Measurements from ENCODE around the gene C2orf80.
"Not testable (repeated sequence)": the region's sequence is repeated elsewhere in the genome, so short reads cannot be mapped to it uniquely, and the experiment has no call there.

Gene C2orf80

DNA sequence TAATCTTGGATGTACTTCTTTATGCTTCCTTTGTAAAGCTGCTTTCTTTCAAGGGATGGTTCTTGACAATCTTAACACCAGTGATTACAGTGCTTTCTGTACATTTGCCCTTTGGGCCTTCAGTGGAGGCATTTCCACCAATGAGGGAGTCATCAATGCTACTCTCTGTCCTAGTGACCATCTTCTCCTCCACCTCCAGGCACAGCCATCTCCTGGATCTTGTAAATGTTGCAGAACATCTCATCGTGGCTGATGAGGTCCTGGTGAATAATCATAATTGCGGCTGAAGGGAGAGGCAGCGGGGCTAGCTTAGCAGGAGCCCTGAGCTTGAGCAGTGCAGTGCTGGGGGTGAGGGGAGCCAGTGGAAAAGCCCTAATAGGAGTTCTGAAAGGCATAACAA is 32.5 kb upstream of the C2orf80 start:
- H3K4me3 ChIP-seq (replicated peaks; ENCODE audit: low read depth, low read length) = no peak overlapping the region
- TF ChIP-seq, protein P1, sequence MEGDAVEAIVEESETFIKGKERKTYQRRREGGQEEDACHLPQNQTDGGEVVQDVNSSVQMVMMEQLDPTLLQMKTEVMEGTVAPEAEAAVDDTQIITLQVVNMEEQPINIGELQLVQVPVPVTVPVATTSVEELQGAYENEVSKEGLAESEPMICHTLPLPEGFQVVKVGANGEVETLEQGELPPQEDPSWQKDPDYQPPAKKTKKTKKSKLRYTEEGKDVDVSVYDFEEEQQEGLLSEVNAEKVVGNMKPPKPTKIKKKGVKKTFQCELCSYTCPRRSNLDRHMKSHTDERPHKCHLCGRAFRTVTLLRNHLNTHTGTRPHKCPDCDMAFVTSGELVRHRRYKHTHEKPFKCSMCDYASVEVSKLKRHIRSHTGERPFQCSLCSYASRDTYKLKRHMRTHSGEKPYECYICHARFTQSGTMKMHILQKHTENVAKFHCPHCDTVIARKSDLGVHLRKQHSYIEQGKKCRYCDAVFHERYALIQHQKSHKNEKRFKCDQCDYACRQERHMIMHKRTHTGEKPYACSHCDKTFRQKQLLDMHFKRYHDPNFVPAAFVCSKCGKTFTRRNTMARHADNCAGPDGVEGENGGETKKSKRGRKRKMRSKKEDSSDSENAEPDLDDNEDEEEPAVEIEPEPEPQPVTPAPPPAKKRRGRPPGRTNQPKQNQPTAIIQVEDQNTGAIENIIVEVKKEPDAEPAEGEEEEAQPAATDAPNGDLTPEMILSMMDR (IDR thresholded peaks at IDR 0.05; ENCODE audit: low read depth, low read length, missing control alignments) = no peak
- no peak for DNase-seq (ENCODE audit: extremely low read depth, low read depth)

DNA sequence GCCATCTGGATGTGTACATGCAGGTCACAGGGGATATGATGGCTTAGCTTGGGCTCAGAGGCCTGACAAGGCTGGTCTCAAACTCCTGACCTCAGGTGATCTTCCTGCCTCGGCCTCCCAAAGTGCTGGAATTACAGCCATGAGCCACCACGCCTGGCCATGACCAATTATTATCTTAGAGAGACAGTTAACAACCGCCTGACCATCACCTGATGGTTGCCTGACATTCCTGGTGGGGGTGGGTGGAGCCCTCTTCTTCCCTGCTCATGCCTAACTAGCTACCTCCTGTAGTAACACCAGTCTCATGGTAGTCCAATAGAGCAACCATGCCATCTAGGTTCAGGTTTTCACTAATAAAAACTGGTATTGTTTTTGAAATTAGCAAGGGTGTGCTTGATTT is 32.0 kb upstream of the C2orf80 start:
- DNase-seq (ENCODE audit: extremely low read depth, low read depth); H3K4me3 ChIP-seq (replicated peaks; ENCODE audit: low read depth, low read length): not testable (repeated sequence)

DNA sequence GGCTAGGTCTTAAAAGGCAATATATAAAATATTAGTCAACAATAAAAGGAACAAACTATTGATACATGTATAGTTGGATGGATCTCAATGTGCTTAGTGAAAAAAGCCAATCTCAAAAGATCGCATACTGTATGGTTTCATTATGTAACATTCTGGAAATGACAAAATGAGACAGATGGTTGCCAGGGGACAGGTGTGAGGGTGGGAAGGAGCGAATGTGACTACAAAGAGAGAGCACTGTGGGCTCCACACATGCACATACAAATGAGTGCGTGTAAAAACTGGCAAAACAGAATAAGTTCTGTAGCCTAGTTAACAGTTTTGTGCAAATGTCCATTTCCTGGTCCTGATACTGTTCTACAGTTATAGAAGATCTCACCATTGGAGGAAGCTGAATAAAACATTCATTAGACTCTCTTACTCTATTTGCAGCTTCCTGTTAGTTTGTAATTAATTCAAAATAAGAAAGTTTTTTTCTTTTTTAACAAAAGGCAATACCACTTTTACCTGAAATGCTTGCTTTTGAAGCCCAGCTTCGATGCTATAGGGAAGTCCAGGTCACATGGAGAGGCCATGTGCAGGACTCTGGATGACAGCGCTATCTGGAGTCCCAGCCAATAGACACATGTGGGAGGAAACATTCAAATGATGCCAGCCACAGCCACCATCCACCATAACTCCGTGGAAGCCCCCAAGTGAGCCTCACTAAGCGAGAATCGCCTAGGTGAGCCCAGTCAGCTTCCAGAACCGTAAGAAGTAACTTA is 21.0 kb upstream of the C2orf80 start:
- TF ChIP-seq, protein P1 (IDR thresholded peaks at IDR 0.05; ENCODE audit: low read depth, low read length, missing control alignments) = no peak
- DNase-seq (ENCODE audit: extremely low read depth, low read depth) = no peak
- no peak overlapping the region for H3K4me3 ChIP-seq (replicated peaks; ENCODE audit: low read depth, low read length)

DNA sequence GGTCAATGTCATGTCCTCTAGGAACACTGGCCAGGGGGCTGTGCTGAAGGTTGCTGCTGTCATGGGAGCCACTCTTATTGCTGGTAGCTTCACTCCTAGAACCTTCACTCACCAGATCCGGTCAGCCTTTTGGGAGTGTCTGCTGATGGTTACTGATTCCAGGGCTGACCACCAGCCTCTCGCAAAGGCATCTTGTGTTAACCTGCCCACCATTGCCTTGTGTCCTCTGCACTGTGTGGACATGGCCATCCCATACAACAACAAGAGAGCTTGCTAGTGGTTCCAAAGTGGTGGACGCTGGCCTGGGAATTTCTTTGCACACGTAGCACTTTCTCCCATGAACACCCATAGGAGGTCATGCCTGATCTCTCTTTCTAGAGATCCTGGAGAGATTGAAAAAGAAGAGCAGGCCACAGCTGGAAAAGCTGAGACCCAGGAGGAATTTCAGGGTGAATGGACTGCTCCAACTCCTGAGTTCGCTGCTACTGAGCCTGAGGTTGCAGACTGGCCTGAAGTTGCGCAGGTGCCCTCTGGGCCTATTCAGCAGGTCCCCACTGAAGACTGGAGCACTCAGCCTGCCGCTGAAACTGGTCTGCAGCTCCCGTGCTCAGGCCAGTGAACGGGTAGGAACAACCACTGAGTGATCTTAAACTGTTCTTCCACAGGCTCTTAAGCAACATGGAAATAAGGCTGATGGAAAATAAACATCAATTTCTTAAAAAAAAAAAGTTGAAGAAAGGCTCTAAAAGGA is 18.7 kb upstream of the C2orf80 start:
- DNase-seq (ENCODE audit: extremely low read depth, low read depth) = no peak
- no peak overlapping the region for H3K4me3 ChIP-seq (replicated peaks; ENCODE audit: low read depth, low read length)
- TF ChIP-seq, protein P1 (IDR thresholded peaks at IDR 0.05; ENCODE audit: low read depth, low read length, missing control alignments) = no peak

DNA sequence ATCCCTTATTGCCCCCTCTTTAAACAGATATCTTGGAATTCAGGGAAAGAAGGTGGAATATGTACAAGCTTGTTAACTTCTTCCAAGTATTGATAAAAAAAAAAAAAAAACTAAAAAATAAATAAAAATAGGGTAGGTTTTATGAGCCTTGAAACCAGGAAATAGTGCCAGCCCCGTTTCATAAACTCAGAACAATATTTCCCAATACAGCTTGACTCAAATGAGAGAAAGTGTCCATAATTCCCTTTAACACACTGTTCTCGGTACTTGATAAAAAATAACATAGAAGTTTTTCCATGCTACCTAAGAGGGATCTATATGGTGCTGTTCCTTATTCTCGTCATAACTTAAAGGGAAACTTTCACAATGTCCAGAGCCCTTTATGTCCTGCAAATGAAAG is 17.9 kb upstream of the C2orf80 start:
- DNase-seq (ENCODE audit: extremely low read depth, low read depth) = no peak
- H3K4me3 ChIP-seq (replicated peaks; ENCODE audit: low read depth, low read length) = no peak overlapping the region
- TF ChIP-seq, protein P1 (IDR thresholded peaks at IDR 0.05; ENCODE audit: low read depth, low read length, missing control alignments) = no peak

DNA sequence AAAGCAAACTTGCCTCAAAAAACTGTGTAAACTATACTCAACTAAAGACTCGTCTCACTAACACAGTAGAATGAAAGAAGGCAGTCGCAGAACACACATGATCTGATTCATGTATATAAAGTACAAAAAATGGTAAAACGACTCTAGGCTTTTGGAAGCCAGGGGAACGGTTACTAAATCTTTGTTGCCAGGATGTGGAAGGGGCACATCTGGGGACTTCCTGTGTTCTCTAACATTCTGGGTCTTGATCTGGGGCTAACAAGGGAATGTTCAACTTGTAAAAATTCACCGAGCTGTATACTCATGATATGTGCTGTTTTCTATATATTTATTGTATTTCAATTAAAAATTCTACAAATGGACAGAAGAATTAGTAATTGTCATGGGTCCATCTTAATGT is 14.3 kb upstream of the C2orf80 start:
- TF ChIP-seq, protein P1 (IDR thresholded peaks at IDR 0.05; ENCODE audit: low read depth, low read length, missing control alignments) = no peak
- no peak for DNase-seq (ENCODE audit: extremely low read depth, low read depth)
- no peak overlapping the region for H3K4me3 ChIP-seq (replicated peaks; ENCODE audit: low read depth, low read length)

DNA sequence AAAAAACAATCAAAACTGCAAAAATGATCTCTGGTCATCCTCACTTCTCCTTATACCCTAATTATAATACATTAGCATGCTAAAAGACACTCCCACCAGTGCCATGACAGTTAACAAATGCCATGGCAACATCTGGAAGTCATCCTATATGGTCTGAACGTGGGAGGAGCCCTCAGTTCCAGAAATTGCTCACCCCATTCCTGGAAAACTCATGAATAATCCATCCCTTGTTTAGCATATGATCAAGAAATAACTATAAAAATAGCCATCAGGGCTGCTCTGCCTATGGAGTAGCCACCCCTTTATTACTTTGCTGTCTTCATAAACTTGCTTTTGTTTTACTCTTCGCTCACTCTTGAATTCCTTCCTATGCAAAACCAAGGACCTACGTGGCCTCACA is 5.7 kb upstream of the C2orf80 start:
- TF ChIP-seq, protein P1 (IDR thresholded peaks at IDR 0.05; ENCODE audit: low read depth, low read length, missing control alignments) = no peak
- DNase-seq (ENCODE audit: extremely low read depth, low read depth) = peak; percentile 7

More for the DNA sequence above, 5.7 kb upstream of the C2orf80 start:
- H3K4me3 ChIP-seq (replicated peaks; ENCODE audit: low read depth, low read length) = no peak overlapping the region

Measured in HFF-Myc (cell line).